Measurements from ENCODE around the gene TBC1D24.
"Not testable (repeated sequence)": the region's sequence is repeated elsewhere in the genome, so short reads cannot be mapped to it uniquely, and the experiment has no call there.

The TBC1D24 gene

DNA sequence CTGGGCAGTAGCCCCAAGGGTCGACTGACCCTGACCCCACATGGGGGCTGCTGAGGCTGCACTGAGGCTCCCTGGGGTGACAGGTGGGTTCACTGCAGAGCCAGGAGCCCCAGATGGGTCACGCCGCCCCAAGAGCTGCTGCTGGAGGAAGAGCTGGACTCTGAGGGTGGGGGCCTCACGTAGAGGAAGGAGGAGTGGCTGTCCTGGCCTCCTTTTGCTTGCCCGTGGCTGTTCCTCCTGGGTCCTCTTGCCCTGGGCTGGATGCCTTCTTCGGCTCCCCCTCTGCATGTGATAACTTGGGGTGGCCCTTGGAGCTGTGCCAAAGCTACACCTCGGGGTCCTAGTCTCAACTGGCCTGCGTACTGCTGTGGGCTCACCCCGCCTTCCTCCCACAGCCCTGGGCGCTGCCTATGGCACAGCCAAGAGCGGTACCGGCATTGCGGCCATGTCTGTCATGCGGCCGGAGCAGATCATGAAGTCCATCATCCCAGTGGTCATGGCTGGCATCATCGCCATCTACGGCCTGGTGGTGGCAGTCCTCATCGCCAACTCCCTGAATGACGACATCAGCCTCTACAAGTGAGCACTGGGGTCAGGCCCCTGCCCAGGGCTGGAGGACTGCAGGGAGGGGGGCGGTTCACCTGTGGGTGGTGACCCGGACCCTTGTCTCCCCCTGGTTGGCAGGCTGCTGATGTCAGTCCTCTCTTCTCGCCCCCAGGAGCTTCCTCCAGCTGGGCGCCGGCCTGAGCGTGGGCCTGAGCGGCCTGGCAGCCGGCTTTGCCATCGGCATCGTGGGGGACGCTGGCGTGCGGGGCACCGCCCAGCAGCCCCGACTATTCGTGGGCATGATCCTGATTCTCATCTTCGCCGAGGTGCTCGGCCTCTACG, 44.1 kb downstream of the TBC1D24 start:
- no peak for DNase-seq

DNA sequence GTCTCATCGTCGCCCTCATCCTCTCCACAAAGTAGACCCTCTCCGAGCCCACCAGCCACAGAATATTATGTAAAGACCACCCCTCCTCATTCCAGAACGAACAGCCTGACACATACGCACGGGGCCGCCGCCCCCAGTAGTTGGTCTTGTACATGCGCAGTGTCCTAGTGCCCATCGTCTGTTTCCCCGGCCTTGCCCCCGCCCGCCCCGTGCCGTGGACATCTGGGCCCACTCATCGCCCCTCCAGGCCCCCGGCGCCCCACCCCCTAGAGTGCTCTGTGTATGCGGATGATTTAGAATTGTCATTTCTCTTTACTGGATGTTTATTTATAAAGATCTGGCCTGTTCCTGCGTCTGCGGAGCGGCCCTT, 44.8 kb downstream of the TBC1D24 start:
- DNase-seq, result no peak

DNA sequence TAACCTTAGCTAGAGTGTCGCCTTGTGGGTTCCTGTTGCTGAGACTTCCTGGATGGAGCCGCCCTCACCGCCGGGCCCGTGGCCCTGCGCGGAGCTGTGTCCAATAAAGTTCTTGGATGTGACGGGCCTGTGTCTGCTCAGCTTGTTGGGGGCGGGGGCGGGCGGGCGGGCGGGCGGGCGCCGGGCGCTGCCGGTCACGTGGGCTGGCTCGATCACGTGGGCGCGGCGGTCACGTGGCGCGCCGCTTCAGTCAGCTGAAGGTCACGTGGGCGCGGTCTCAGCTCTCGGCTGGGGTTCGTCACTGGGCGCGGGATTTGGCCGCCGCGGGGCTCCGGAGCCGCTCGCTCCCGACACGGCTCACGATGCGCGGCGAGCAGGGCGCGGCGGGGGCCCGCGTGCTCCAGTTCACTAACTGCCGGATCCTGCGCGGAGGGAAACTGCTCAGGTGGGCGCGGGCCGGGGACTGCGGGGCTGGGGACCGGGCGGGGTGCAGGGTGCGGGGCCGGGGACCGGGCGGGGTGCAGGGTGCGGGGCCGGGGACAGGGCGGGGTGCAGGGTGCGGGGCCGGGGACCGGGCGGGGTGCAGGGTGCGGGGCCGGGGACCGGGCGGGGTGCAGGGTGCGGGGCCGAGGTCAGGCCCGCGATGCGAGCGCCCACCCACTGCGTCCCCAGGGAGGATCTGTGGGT, 45.3 kb downstream of the TBC1D24 start, which contains the start of gene AMDHD2:
TSS of gene AMDHD2 (plus strand) at position 275 of the 687 bp plus-strand sequence. CDS start at position 363, 88 bp downstream.
- DNase-seq, result peak; percentile 92

DNA sequence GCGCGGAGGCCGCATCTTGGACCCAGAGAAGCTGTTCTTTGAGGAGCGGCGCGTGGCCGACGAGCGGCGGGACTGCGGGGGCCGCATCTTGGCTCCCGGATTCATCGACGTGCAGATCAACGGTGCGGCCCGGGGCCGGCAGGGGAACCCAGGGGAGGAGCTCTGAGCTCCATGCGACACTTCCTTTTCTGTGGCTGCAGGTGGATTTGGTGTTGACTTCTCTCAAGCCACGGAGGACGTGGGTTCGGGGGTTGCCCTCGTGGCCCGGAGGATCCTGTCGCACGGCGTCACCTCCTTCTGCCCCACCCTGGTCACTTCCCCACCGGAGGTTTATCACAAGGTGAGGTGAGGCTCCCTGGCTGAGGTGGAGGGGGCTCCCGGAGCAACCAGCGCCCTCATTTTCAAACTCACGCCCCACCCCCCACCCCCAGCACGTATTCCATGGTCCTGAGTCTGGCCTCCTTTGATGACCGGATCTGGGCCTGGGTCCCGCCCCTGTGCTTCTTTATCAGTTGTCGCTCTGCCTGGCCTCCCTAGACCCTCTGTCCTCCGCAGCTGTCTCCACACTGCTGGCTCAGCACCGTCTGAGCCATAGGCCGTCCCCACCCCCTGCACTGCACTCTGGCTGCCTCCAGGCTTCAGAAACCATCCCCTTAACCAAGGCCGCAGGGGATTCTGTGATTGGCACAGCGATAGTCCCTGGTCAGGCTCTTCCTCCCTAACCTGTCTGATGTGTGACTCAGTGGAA, 46.0 kb downstream of the TBC1D24 start:
- no peak for DNase-seq

DNA sequence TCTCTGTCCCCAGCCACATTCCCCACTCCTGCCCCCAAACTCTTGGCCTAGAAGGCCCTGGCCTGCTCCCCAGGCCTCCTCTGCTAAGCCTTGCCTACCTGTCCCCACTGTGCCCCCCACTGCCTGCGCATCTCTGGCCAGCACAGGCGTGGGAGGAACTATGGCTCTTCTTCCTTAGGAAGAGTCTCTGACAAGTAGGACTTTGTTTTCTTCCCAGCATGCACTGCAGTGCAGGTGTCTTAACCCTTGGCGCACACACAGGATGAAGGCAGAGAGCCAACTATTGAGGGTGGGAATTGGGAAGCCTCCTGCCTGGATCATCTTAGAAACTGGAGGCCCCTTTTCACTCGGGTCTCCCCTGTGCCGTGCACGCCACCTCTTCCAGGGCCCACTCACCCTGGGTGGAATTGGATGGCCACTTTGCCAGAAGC, 48.9 kb downstream of the TBC1D24 start:
- no peak for DNase-seq

DNA sequence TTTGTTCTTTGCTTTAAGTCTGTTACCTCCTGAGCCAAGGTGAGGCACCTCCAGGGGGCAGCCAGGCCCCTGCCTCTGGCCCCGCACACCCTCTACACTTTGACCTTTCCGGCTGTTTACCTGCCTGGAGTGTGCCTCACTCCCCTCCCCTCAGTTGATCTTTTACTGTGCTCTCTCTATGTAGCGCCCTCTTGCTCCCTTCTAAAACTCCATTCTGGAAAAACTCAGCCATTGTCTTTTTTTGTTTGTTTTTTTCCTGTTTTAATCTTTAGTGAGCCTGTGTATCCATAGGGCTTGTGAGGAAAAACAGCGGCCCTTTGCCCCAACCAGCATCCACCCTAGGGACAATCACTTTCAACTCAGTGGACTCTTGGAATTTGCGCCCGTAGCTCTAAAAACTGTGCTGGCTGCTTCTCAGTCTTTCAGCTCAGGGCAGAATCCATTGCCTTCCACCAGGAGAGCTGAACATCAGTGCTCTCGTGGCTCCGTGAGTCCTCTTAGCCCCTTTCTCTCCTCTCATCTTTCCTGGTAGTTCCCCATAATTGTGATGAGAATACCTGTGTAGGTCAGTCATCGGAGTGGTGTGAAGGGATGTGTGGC, 49.5 kb downstream of the TBC1D24 start:
- no peak for DNase-seq

DNA sequence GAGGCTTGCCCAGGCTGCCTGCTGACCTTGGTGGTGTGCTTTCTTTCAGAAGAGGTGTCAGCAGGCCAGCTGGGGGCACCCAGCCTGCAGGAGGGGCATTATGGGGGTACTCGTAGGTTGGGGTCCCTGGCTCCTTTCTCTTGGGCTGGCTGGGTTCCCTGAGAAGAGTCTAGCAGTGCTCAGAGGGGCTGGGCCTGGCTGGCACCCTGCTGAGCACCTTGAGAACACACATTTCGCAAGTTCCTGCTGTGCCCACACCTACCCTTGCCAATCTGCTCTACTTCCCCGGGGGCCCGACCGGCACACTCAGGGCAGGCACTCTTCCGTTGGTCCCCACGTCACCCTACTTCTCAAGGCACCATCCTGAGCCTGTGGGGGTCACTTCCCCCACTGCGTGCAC, 51.2 kb downstream of the TBC1D24 start:
- DNase-seq, result no peak

DNA sequence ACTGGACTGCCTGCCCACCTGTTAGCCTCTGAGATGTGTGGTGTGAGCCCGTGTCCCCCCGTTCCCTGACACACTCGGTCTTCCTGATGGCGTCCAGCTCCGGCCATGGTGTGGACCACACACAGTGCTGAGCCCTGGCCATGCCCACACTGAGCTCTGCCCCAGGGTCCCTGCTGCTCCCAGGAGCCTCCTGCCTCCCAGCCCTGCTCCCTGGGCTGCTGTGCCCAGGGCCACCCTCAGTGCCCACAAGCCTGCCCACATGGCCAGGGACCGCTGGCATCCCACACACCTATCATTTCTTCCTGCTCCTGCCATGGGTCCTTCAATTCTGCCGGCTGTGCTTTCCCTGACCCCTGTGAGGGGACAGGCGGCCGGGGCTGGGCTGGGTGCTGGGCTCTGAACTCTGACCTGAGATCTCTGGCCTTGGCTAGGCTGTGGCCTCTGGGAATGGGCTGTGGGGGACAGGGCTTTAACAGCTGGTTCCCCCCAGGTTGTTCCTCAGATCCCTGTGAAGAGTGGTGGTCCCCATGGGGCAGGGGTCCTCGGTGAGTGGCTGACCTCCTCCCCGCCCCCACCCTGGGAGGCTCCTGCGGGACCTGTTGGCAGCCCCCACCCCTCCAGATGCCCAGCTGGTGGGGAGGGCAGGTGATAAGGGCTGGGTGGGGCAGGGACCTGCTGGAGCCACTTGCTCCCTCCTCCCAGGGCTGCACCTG, 52.3 kb downstream of the TBC1D24 start:
- DNase-seq, result no peak

DNA sequence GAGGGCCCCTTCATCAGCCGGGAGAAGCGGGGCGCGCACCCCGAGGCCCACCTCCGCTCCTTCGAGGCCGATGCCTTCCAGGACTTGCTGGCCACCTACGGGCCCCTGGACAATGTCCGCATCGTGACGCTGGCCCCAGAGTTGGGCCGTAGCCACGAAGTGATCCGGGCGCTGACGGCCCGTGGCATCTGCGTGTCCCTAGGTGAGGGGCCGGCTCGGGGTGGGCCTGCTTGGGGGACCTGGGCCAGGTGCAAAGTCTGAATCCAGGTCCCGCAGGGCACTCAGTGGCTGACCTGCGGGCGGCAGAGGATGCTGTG, 52.8 kb downstream of the TBC1D24 start:
- DNase-seq, result no peak

DNA sequence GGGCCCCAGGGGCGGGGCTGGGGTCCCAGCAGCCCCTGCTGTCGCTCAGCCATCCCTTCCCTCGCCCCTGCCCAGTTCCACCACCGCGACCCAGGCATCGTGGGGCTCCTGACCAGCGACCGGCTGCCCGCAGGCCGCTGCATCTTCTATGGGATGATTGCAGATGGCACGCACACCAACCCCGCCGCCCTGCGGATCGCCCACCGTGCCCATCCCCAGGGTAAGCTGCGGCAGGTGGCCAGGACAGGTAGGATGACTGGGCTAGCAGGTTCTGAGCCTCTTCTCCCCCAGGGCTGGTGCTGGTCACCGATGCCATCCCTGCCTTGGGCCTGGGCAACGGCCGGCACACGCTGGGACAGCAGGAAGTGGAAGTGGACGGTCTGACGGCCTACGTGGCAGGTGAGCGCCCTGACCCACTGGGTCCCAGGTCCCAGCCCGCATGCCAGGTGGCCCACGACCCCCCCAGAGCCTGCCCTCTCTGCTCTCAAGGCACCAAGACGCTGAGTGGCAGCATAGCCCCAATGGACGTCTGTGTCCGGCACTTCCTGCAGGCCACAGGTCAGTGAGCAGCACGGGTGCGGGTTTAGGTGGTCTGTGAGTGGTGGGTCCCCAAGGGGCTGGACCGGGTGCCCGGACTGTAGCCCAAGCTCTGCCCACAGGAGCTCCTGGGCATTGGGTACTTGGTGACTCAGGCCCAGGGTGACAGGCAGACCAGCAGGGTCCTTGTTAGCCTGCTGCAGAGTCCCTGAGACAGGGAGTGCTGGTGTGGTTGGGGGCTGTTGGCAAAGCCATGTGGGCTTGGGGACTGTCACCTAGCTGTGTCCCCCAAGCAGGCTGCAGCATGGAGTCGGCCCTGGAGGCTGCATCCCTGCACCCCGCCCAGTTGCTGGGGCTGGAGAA, 53.5 kb downstream of the TBC1D24 start:
- DNase-seq, result no peak

DNA sequence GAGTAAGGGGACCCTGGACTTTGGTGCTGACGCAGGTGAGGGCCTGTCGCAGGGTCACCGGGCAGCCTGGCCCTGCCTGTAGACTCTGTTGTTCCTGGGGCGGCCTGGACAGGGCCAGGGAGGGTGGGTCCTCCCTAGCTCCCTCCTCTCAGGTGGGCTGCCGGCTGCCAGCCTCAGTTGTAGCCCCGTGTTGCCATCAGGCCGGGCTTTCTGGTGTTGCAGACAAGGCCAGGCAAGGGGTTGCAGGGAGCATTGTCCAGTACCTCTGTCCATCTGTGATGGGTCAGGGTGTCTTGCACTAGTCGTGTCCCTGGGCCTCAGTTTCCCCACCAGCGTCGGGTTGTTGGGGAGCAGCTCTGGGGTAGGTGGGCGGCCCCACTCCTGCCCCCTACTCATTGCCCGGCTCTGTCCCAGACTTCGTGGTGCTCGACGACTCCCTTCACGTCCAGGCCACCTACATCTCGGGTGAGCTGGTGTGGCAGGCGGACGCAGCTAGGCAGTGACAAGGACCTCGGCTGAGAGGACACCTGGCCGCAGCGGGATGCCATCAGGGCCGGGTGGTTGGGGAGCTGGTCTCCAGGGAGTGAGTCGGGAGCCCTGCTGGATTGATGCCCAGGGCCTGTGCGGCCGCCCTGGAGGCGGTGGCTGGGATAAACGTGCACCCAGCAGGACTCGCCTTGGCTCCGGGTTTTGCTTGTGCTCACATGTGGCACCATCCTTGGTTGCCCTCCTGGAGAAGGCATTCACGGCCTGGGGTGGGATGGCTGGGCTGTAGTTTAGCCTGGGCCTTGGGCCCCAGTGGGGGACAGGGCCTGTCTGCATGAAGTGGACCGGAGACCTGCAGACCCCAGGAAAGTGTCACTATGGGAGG, 54.4 kb downstream of the TBC1D24 start:
- no peak for DNase-seq

DNA sequence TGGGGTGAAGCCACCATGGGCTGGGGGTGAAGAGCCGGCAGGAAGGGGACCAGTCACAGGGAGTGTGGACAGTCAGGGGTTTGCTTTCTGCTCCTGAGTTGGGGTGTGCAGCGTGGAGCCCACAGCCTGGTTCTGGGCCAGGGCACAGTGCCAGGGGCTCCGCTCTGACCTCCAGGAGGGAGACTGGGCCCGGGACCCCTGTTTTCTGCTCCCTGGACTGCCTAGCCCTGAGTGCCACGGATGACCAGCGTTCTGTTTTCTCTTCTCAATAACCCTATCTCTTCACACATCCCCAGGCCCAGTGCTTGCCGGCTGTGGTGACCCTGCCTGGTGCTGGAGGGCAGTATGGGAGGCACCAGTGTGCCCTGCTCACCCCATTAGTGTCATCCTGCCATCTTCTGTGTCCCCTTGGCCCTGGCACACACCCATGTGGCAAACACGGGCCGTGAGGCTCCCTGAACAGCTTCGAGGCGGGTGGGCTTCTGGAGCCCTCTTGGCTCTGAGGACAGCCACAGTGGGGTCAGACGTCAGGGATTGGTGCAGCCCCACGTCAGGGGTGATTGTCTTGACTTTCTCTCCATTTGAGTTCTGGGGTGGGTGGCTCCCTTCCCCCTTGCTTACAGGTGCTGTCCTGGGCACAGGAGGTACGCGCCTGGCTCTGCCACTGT, 55.2 kb downstream of the TBC1D24 start:
- no peak for DNase-seq

DNA sequence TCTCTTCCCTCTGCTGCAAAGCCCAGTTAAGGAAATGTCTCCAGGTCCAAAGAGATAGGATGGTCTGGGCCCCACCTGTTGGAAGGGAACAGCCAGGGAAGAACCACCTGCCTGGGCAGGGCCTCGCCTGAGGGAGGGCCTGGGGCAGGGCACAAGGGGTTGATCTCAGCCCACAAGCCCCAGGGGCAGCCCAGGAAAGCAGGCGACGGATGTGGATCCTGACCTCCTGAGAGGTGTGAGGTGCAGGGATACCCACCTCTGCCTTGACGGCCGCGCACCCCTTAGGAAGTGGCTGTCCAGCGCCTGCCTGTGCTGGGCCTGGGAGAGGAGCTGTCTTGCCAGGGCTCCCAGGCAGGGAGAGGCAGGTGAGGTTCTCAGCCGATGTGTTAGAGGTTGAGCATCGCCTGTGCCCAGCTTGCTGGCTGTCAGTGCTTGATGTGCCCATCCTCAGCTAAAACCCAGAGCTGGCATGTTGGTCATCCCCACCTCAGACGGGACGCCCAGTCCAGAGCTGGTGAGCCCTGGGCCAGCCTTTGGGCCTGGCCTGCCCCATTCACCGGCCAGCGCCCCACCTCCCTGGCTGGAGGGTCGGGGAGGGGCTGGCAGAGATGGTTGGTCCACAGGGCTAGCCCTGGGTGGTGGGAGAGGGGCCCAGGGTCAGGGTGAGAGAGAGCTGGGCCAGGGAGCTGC, 55.8 kb downstream of the TBC1D24 start:
- no peak for DNase-seq

DNA sequence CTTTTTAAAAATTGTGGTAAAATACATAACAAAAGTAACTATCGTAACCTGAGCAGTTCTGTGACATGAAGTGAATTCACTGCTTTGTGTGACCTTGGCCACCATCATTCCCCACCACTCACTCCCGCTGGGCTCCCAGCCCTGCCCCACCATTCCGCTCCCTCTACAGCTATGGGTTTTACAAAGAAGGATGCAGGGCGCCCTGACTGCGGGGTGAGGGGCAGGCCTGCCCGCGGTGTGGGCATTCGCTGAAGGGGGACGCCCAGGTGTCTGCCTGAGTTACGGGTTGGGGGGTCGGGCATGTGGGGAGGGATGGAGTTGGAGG, 56.4 kb downstream of the TBC1D24 start, which contains the start of gene CEMP1:
TSS of gene CEMP1 (minus strand) at position 38 of the 325 bp plus-strand sequence. CDS start 335 bp downstream, outside the sequence.
- DNase-seq, result no peak

DNA sequence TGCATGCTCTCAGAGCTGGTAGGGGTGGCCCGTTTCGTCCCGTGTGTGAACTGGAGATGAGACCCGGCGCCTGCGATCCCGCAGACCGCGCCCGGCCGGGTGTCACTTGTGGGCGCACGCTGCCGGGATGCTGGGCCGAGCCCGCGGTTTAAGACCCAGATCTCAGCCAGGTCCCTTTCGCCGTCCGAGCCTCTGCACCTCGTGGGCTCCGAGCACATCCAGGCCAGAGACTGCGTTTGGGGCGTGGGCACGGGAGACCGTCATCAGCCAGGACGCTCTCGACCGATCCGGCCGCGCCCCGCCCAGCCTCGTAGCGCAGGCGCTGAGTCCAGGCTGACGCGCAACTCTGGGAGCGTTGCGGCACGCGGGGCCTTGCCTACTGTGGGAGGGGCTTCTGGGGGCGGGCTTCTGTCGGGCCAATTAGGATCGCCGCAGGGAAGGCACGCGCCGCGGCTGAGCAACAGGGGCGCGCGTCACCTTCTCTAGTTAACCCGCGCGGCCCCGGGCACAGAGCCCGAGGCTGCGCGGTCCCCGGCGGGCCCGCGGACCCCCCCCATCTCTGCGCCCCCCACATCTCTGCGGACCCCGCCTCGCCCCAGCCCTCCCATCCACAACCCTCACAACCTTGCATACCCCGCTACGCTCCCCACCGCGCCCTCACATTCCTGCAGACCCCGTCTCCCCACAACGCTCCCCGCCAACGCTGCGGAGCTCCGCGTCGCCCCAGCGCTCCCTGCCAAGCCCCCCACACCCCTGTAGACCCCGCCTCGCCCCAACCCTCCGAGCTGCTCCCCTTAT, 57.0 kb downstream of the TBC1D24 start:
- DNase-seq, result peak; percentile 97

DNA sequence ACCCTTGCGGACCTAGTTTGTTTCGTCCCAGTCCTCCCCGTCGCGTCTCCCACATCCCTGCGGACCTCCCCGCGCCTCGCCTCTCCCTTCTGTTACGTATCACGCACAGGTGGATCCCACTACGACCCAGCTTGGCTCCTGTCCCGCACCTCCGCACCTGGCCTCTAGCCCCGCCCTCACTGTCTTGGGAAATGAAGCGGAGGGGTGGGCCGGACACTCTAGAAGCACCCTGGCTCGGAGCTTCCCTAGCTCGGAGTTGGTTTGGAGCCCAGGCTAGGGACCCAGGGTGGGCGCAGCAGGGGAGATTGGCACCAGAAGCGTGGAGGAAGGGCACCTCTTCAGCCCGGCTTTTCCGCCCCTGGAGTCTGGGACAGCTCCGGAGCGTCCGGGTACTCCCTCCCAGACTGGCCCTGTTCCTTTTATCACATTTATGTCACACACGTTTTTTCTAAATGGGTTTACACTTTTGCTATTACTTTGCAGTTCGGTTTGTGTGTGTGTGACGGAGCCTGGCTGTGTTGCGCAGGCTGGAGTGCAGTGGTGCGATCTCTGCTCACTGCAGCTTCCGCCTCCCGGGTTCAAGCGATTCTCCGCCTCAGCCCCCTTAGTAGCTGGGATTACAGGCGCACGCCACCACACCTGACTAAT, 57.7 kb downstream of the TBC1D24 start:
- peak; percentile 27 for DNase-seq

DNA sequence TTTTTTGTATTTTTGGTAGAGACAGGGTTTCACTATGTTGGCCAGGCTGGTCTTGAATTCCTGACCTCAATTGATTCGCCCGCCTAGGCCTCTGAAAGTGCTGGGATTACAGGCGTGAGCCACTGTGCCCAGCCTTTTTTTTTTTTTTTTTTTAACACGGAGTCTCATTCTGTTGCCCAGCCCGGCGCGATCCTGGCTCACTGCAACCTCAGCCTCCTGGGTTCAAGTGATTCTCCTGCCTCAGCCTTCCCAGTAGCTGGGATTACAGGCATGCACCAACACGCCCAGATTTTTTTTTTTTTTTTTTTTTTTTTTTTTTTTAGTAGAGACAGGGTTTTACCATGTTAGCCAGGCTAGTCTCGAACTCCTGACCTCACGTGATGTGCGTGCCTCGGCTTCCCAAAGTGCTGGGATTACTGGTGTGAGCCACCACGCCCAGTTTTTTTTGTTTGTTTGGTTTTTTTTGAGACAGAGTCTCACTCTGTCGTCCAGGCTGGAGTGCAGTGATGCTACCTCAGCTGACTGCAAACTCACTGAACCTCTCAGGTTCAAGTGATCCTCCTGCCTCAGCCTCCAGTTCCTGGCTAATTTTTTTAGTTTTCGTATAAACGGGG, 58.3 kb downstream of the TBC1D24 start:
- DNase-seq, result not testable (repeated sequence)
